HT1080 (cell line): ENCODE results near the gene PDE11A. TPM values are rescaled to one million over a fixed set of nuclear protein-coding genes. Genes with fewer than 3 reads are reported as not detected.
"Not testable (repeated sequence)": the region's sequence is repeated elsewhere in the genome, so short reads cannot be mapped to it uniquely, and the experiment has no call there.

Experiments
- DNase-seq: peaks from one replicate; pipeline ENCODE4 v3.0.0-alpha.2; 2015; ENCODE audit warnings: low read depth
- polyA plus RNA-seq, 2 experiments: library from polyadenylated mRNA; depleted of rRNA; stranded (reverse); fragments of >200 nt; gene quantifications; 2 replicates each; pipeline ENCODE4 v1.2.3, GENCODE V29; 2015
- total RNA-seq: library from RNA; depleted of rRNA; stranded (reverse); fragments of >200 nt; shearing (Covaris generic); gene quantifications from 2 replicates; pipeline ENCODE4 v1.2.3, GENCODE V29; 2014; rRNA removed

Gene PDE11A
- total RNA-seq = 0.30 and 0.42 TPM in 2 replicates
- polyA plus RNA-seq (2015; cell fraction: cytosol; rRNA removed) = 0.09 and 0.12 TPM in 2 replicates
- polyA plus RNA-seq (2015; cell fraction: nucleus; rRNA removed) = 0.37 and 0.69 TPM in 2 replicates

DNA sequence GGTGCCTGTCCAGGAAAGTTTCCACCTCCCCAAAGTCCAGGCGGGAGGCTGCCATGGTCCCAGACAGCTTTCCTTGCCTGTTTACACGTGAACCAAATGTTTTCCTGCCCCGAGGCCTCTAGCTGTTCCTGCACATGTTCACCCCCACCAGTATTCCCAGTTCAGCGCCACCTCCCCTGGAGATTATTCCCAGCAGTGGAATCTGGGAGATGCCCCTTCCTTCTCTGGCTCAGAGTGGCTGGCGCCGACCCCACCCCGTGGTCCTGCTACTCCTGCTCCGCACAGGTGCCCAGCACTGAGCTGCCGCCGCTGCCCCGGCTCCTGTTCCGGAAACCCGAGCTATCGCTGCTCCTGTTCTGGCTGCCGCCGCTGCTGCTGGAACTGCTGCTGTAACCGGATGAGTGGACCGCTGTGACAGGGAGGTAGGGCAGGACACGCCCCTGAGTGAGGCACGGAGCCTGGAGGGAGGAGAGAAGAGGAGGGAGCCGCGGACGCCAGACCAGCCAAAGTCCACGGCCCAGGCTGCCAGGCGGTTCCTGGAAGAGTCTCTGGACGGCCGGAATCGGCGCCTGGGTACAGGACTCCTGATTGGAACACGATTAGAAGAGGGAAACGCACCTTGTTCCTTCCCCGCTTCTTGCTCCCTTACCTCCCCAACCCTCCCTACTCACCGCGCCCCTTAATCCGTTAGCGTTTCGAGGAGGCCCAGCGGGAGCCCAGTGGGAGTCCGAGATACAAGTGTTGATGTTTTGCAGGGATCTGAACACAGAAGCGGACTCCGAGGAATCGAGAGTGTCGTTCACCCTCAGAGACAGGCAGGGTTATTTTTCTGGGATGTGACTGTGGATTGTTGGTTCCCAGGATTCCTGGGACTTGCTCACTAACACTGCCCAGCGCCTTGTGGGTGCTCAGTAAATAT is at the start of gene PDE11A:
PDE11A (minus strand) TSS at position 395 of the 919 bp plus-strand sequence; CDS start at position 55, 340 bp downstream.
- DNase-seq = peak; percentile 89

- DNase-seq = no peak
These were observed 46.8 kb upstream of the PDE11A start for GRCh38 chr2:178119179-178119922.

DNA sequence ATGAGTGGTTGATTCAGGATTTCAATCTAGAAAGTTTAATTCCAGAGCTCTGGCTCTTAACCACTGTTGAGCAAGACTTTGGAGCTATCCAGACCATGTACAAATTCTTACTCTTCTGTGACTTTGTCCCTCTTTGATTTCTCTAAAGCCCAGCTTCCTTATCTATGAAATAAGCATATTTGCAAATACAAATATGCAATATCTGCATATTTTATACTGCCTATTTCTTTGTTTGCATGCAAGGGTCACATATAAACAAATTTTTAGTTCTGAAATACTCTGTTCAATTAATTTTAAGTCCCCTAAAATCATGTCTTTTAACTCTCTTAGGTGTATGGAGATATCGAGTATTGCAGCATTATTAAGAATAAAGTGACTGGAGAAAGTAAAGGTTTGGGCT is 45.1 kb upstream of the PDE11A start:
- no peak for DNase-seq

DNA sequence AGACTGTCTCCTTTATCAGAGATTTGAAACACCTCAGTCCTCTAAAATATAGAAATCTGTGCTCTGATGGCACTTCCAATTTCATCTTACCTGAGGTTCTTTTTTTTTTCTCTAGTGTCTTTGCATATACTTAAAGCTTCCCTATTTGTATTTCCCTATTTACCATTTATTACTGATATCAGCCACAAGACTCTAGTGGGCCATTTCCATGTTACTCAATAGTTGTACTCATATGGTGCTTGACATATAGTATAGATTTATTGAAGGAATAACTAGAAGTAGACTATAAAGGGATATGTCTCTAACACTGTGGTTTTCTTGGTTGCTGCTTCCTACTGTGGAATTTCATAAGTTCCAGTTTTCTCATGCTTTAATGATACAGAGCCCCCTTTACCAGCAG is 42.7 kb upstream of the PDE11A start:
- DNase-seq = no peak

DNA sequence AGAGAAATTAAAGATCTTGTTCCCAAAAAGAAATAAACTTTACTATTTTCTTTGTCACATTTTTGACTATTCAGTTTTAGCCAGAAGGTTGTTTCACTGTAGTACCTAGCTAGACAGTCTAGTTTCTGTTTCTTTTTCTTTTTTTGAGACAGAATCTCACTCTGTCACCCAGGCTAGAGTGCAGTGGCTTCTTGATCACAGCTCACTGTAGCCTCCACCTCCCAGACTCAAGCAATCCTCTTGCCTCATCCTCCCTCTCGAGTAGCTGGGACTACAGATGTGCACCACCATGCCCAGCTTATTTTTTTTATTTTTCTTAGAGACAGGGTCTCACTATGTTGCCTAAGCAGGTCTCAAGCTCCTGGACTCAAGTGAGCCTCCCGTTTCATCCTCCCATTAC is 41.9 kb upstream of the PDE11A start:
- DNase-seq = no peak

- peak; percentile 92 for DNase-seq
These were observed 39.9 kb upstream of the PDE11A start, which contains the start of gene RBM45 for GRCh38 chr2:178112202-178113152. TSS of gene RBM45 (plus strand) at chr2:178112437. CDS start at chr2:178112547, 110 bp downstream.

GRCh38 chr2:178111743-178112142 is 39.2 kb upstream of the PDE11A start:
- DNase-seq = no peak

DNA sequence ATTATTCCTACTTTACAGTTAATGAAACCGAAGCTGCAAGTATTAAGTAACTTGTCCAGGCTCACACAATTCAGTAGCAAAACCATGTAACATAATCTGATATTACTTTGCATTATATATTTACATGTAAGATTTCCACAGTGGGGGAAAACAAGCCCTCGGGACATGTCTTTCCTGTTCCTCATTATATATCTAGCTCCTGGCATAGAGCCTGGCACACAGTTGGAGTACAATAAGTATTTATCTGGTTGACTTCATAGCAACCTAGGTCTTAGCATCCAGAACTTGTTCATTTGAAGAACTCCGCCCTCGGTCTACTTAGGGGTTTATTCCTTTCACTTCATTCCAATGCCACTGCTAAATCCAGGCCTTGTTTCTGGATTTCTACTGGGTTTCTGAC is 38.1 kb upstream of the PDE11A start:
- no peak for DNase-seq

DNA sequence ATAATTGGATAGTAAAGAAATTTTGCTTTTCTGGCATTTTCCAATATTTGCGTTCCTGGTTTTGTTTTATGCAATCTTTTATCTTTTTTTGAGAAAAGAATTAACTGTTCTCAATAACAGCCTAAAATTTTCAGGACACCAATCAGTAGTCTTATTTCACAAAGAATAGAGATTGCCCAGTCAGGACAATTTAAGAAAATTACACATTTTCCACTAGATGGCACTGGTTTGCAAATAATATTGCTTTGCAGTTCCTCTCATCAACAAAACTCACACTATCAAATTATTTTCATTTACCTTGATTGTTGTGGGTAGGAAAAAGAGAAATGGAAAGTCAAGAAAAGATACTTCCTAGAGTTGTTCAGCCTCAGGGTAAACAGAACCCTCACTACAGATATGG is 37.2 kb upstream of the PDE11A start:
- DNase-seq = peak; percentile 52

DNA sequence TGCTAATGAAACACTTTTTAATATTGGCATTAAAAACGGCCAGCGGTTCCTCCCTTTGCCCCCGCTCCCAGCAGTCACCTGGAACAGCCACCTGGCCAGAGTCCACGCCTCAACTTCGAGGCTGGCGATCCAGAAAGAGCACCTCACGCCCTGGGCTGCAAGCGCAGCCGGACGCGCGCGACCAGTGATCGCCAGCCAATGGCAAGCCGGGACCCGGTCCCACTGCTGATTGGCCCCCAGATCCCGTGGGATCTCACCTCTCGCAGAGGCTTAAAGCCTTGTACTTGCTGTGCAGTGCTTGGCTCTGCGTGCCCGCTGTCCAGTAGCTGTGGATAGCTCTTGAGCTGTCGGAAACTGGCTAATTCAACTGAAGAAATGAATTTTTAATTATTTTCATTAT is 35.6 kb upstream of the PDE11A start:
- DNase-seq = no peak

DNA sequence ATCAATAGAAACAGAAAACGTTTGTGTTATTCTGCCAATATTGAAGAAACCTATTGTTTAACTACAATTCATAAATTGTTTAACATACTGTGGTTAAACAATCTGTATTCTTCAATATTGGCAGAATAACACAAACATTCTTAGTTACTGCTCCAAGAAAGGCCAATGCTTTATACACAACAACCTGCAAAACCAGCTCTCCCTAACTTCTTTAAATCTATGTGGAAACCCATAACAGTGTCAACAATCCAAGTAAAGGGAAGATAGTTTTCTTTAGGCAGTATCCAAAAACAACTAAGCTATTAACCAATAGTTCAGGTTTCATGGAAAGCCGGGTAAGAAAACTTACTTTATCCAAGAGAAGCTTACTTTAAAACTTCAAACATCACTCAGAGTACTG is 33.5 kb upstream of the PDE11A start:
- no peak for DNase-seq

DNA sequence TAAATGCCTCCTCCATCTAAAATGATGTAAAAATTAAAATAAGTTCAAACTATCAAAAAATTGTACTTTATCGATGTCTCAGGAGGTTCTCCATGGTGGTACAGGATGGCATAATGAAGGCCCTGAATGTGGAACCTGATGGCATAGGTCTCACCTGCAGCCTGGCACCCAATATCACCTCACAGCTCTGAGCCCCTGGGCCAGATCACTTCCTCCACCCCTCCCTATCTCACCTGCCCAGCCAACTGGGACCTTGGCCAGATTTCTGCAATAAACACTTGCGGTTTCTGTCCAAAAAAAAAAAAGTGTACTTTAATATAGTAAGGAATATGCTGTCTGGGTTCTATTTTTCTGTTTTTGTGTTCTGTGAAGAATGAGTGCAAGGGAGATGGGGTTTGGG is 33.0 kb upstream of the PDE11A start:
- no peak for DNase-seq

DNA sequence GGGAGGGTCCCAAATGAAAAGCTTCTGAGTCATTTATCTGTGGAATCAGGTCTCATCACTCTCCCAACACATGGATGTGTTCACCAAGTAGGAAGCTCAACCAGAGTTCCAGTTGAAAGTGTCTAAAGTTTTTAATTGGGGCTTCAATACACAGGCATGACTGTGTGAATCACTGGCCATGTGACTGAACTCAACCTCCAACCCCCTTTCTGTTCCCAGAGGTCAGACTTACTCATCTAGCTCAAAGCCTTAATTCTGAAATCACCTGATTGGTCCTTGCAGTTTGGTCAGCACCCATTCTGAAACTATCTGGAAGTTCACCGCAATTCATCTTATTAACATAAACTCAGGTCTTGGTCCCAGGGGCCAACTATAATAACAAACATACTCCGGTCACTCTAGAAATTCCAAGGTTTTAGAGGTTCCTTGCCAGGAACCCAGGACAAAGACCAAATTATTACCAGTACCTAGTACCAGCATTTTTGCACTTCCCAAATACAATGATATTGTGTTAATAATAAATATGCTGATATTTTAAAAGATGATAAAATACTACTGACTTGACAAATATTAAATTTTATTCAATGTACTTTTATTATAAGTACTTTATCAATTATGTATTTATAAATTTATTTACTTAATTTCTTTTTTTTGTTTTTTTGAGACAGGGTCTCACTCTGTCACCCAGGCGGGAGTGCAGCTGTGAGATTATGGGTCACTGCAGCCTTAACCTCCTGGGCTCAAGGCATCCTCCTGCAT is 28.9 kb upstream of the PDE11A start:
- DNase-seq = peak; percentile 56

DNA sequence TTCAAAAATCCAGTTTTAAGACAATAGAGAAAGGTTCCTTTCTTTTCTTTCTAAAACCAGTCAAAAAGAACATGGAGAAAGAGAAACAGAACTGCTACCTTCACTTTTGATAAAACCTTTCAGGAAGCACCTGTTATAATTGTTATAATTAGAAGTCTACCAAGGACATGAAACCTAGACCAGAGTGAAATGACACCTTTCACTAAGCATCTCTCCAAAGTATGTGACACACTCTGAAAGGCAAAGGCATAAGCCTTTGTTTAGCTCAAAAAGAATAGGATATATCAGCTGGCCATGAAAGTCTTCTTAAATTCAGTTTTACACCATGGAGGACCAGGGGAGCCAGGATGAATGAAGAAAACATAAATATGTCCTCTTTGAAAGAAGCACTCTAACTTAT is 20.9 kb upstream of the PDE11A start:
- DNase-seq = no peak

GRCh38 chr2:178088774-178089270 is 16.2 kb upstream of the PDE11A start:
- no peak for DNase-seq

DNA sequence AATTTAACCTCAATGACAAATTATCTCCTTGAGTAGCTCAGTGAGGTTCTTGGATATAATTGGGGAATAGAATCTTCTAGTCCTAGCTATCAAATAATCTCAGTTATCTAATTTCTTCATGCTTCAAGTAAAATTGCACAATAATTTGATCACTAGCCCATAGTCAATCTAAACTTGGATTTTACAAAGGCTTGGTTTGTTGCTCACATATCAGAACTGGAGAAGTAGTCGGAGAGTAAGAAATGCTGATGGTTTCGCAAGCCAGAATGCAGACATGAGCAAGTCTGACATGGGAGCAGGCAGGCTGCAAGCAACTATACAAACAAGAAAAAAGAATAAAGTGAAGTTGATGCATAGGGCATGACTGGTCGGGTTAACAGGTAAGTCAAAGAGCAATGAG is 11.7 kb upstream of the PDE11A start:
- DNase-seq = no peak

- DNase-seq = no peak
These were observed 9.9 kb upstream of the PDE11A start for GRCh38 chr2:178082408-178083045.

- not testable (repeated sequence) for DNase-seq
These were observed 6.7 kb upstream of the PDE11A start for GRCh38 chr2:178079279-178079678.

DNA sequence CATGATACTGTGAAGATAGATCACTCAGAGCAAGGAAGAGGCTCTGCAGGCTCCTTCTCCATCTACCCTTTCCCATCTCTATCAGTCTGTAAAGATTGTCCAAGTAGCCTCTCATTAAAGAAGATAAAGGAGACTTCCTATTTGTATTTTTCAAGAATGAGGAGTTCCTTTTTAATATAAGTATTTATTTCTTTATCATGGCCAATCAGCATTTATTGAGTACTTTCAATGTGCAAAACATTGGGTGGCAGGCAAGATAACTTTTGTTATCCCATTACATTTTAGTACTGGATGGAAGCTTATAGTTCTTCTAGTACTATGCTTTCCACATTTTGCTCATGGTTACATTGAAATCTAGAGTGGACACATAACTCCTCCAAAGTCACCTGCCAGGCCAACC is 3.6 kb upstream of the PDE11A start:
- no peak for DNase-seq

DNA sequence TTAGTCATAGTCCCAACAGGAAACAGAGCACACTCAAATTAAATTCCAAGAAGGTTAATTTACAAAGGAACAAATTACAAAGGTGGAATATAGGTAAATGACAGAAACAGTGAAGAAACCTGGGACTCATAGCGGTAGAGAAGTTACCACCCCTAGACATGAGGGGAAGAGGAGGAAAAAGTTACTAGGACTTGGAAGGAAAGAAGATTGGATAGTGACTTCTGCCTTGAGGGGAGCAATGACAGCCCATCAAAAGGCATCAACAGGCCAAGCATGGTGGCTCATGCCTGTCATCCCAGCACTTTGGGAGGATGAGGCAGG is 2.4 kb upstream of the PDE11A start:
- DNase-seq = no peak
